ENCODE results near the gene ASIC1.

Gene ASIC1

DNA sequence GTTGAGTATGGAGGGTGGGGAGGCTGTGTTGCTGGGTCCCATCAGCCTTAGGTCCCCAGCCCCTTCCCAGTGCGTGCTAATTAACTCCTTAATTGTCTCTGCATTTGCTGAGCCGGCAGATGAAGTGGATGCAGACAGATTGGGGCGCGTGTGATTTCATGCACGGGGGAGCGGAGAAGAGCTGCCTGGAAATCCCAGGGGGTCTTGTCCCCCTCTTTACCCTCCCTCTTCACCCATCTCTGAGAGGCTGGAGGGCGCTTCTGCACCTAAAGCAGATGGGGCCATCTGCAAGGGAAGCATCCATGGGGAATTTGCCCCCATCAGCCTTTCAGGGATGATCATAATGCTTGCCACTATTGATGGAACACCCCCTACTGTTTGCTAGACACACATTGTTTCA, 4.4 kb upstream of the ASIC1 start:
- Histone ChIP-seq H3K79me2 (ENCODE audit: insufficient read depth, low read length) (no peaks in the 10 kb centered on the region), H3K4me3 (ENCODE audit: low read length, poor library complexity, severe bottlenecking) (no peak overlapping the region), H2AFZ (ENCODE audit: low read length) (no peak overlapping the region), H3K27me3 (ENCODE audit: insufficient read depth, low read length, poor library complexity, severe bottlenecking) (no peaks in the 10 kb centered on the region), H4K20me1 (ENCODE audit: insufficient read depth, low read length, poor library complexity, severe bottlenecking) (no peaks in the 10 kb centered on the region), H3K9me3 (ENCODE audit: insufficient read depth, low read depth, low read length) (no peaks in the 10 kb centered on the region), H3K9ac (ENCODE audit: low read depth, low read length, poor library complexity, severe bottlenecking) (no peak overlapping the region), H3K36me3 (ENCODE audit: insufficient read depth, low read length) (no peaks in the 10 kb centered on the region), H3K4me2 (ENCODE audit: low read depth, low read length, poor library complexity, severe bottlenecking) (no peak overlapping the region), H3F3A (ENCODE audit: low read depth) (no peaks in the 10 kb centered on the region), H3K9me2 (replicated peaks; ENCODE audit: low read depth, low read length) (no peaks in the 10 kb centered on the region), H3K4me1 (ENCODE audit: insufficient read depth, low read length, poor library complexity, severe bottlenecking) (peaks cover 14% of the 10 kb centered on the region)
- TF ChIP-seq CTCF (conservative IDR thresholded peaks at IDR 0.05; ENCODE audit: low read length) (no peak), EZH2phosphoT487 (IDR thresholded peaks at IDR 0.05; ENCODE audit: borderline replicate concordance) (no peak)

DNA sequence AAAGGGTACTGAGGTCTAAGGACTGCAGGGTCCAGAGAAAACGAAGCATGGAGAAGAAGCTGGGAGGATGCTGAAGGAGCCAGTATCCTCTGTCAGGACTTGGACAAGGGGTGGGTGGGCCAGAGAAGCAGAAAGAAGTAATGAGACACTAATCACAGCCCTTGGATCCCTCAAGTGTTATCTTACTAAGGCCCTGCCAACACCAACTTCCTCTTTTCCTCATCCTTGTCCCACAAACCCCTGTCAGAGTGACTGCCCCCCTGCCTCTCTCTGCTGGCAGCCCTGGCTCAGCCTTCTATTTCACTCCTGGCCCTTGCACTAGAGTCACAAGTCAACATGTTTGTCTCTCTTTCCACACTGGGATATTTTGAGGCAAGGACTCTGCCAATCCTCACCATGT, 3.8 kb upstream of the ASIC1 start:
- Histone ChIP-seq H3K4me2 (ENCODE audit: low read depth, low read length, poor library complexity, severe bottlenecking) (no peak overlapping the region), H3K27me3 (ENCODE audit: insufficient read depth, low read length, poor library complexity, severe bottlenecking) (no peaks in the 10 kb centered on the region)
- TF ChIP-seq CTCF (conservative IDR thresholded peaks at IDR 0.05; ENCODE audit: low read length): no peak
- TF ChIP-seq EZH2phosphoT487 (IDR thresholded peaks at IDR 0.05; ENCODE audit: borderline replicate concordance): no peak

DNA sequence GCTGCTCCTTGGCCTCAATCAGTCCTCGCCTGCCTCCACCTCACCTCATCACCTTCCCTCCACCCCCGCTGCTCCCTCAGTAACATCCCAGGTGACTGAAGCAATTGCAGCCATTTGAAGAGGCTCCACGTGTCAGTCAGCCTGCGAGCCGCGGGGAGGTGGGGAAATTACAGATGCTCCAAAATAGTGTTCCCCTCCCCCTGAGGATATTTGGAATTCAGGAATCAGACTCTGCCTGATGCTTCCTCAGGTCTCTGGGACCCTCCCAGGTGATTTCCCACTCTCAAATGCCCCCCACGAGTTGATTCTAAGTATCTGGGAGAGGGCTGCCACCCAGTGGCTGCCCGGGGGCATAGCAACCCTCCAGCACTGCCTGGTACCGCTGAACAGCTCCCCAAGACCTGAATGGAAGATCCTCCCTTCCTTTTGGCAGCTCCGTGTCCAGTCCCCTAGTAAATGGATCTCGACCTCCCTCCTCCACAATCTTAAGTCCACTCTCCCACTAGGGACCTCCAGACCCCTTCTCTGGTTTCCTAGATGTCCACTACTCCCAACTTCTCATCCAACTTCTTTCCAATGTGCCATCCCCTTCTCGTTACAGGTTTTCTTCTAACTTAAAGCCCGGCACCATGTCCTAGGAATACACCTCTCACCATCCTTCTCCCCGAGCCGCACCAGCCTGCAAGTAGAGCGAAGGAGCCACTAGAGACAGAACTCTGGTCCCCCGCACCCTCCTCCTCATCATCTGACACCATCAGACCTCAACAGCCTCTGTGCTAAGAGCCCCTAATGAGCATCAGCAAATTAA, 1.4 kb upstream of the ASIC1 start:
- peak; percentile 99 for TF ChIP-seq CTCF (conservative IDR thresholded peaks at IDR 0.05; ENCODE audit: low read length)
- TF ChIP-seq EZH2phosphoT487 (IDR thresholded peaks at IDR 0.05; ENCODE audit: borderline replicate concordance): no peak
- Histone ChIP-seq H3K27me3 (ENCODE audit: insufficient read depth, low read length, poor library complexity, severe bottlenecking) (no peaks in the 10 kb centered on the region), H3F3A (ENCODE audit: low read depth) (no peaks in the 10 kb centered on the region), H3K36me3 (ENCODE audit: insufficient read depth, low read length) (no peaks in the 10 kb centered on the region), H4K20me1 (ENCODE audit: insufficient read depth, low read length, poor library complexity, severe bottlenecking) (no peaks in the 10 kb centered on the region), H3K9me2 (replicated peaks; ENCODE audit: low read depth, low read length) (no peaks in the 10 kb centered on the region), H3K79me2 (ENCODE audit: insufficient read depth, low read length) (no peaks in the 10 kb centered on the region), H3K9ac (ENCODE audit: low read depth, low read length, poor library complexity, severe bottlenecking) (no peak overlapping the region), H2AFZ (ENCODE audit: low read length) (no peak overlapping the region), H3K4me1 (ENCODE audit: insufficient read depth, low read length, poor library complexity, severe bottlenecking) (peaks cover 44% of the 10 kb centered on the region), H3K4me2 (ENCODE audit: low read depth, low read length, poor library complexity, severe bottlenecking) (peak overlapping the region; percentile 87), H3K9me3 (ENCODE audit: insufficient read depth, low read depth, low read length) (no peaks in the 10 kb centered on the region), H3K4me3 (ENCODE audit: low read length, poor library complexity, severe bottlenecking) (peak overlapping the region; percentile 72)

More for the DNA sequence above, 3.8 kb upstream of the ASIC1 start:
- no peaks in the 10 kb centered on the region for H3K36me3 ChIP-seq (ENCODE audit: insufficient read depth, low read length)
- no peaks in the 10 kb centered on the region for H3K79me2 ChIP-seq (ENCODE audit: insufficient read depth, low read length)
- no peaks in the 10 kb centered on the region for H3F3A ChIP-seq (ENCODE audit: low read depth)
- H3K4me1 ChIP-seq (ENCODE audit: insufficient read depth, low read length, poor library complexity, severe bottlenecking): peaks cover 20% of the 10 kb centered on the region
- H3K9ac ChIP-seq (ENCODE audit: low read depth, low read length, poor library complexity, severe bottlenecking): no peak overlapping the region
- no peak overlapping the region for H3K4me3 ChIP-seq (ENCODE audit: low read length, poor library complexity, severe bottlenecking)
- no peaks in the 10 kb centered on the region for H3K9me3 ChIP-seq (ENCODE audit: insufficient read depth, low read depth, low read length)
- no peaks in the 10 kb centered on the region for H3K9me2 ChIP-seq (replicated peaks; ENCODE audit: low read depth, low read length)
- H2AFZ ChIP-seq (ENCODE audit: low read length): no peak overlapping the region
- no peaks in the 10 kb centered on the region for H4K20me1 ChIP-seq (ENCODE audit: insufficient read depth, low read length, poor library complexity, severe bottlenecking)
